Caco-2 (cell line): ENCODE measurements around the gene IFNA13. TPM values are rescaled to one million over a fixed set of nuclear protein-coding genes. Genes with fewer than 3 reads are reported as not detected.

ENCODE experiments used
- BruUV-seq: library from RNA; stranded (reverse); fragments of 400-500 nt; replicated peaks from 2 replicates; lab custom pipeline; 2021; lab: Mats Ljungman, UMichigan
- CTCF ChIA-PET: fragments of 300-600 bp; sonication (Branson Sonifier 250); formaldehyde crosslinking; loops from one replicate; lab custom pipeline; 2022; ENCODE audit warnings: antibody characterized with exemption; lab: Charles Lee
- POLR2A ChIA-PET: fragments of 300-600 bp; sonication (Branson Sonifier 250); formaldehyde crosslinking; loops from one replicate; lab custom pipeline; 2022; ENCODE audit warnings: antibody characterized with exemption; lab: Charles Lee
- DNase-seq, 2 experiments: peaks; one replicate each; pipeline versions ENCODE4 v3.0.0 to v3.0.0-alpha.2; 2020 to 2022
- H3K27me3 ChIP-seq: replicated peaks from 2 replicates; pipeline ENCODE4 v1.6.0; 2011; ENCODE audit warnings: low read length; ENCODE audit not compliant: control insufficient read depth, insufficient read depth
- H3K36me3 ChIP-seq: 2 replicates; pipeline ENCODE4 v1.5.1; 2011; ENCODE audit warnings: low read length; ENCODE audit not compliant: control insufficient read depth, insufficient read depth
- H3K4me1 ChIP-seq: fragments of 250-450 bp; sonication (Bioruptor Pico); 2 replicates; pipeline ENCODE4 v1.5.1; 2020; ENCODE audit warnings: mild to moderate bottlenecking
- H3K4me3 ChIP-seq: 2 replicates; pipeline ENCODE4 v1.5.1; 2011; ENCODE audit warnings: low read depth, mild to moderate bottlenecking, control low read depth, low read length
- H3K9me3 ChIP-seq: fragments of 250-450 bp; sonication (Bioruptor Pico); 2 replicates; pipeline ENCODE4 v1.5.1; 2020; ENCODE audit warnings: mild to moderate bottlenecking, moderate library complexity
- H3K27ac Mint-ChIP-seq: one replicate; pipeline ENCODE4 v1.8.0; 2022; ENCODE audit warnings: mixed read lengths; ENCODE audit not compliant: unreplicated experiment
- H3K27me3 Mint-ChIP-seq: one replicate; pipeline ENCODE4 v1.8.0; 2022; ENCODE audit warnings: mixed read lengths; ENCODE audit not compliant: insufficient read depth, unreplicated experiment
- H3K36me3 Mint-ChIP-seq: one replicate; pipeline ENCODE4 v1.8.0; 2022; ENCODE audit warnings: mild to moderate bottlenecking, mixed read lengths; ENCODE audit not compliant: insufficient read depth, unreplicated experiment
- H3K4me1 Mint-ChIP-seq: one replicate; pipeline ENCODE4 v1.8.0; 2022; ENCODE audit warnings: low read depth, mixed read lengths; ENCODE audit not compliant: unreplicated experiment
- H3K4me3 Mint-ChIP-seq: one replicate; pipeline ENCODE4 v1.8.0; 2022; ENCODE audit warnings: mild to moderate bottlenecking, moderate library complexity, mixed read lengths; ENCODE audit not compliant: unreplicated experiment
- H3K9me3 Mint-ChIP-seq: one replicate; pipeline ENCODE4 v1.8.0; 2022; ENCODE audit warnings: mixed read lengths; ENCODE audit not compliant: unreplicated experiment
- intact Hi-C: fragments of 100-400 bp; cut with micrococcal nuclease; formaldehyde crosslinking; loops from one replicate; pipeline ENCODE4 v1.10.0; 2022; ENCODE audit not compliant: unreplicated experiment
- total RNA-seq: library from RNA; stranded (reverse); gene quantifications from 2 replicates; pipeline ENCODE4 v1.2.3, GENCODE V29; 2022
- TF ChIP-seq, protein P1 (sequence below), 2 experiments: fragments of 200-600 bp in 1 of 2; IDR thresholded peaks; 1 replicate in 1 of 2; 2 replicates in 1 of 2; pipeline versions ENCODE4 v1.5.1 to v1.8.0; 2011 to 2022; ENCODE audit warnings: antibody characterized with exemption in 1 of 2, control low read depth in 1 of 2, inconsistent platforms in 1 of 2, low read depth in 1 of 2, low read length in 1 of 2, mild to moderate bottlenecking in 1 of 2, moderate library complexity in 1 of 2; ENCODE audit not compliant: insufficient read depth in 1 of 2, severe bottlenecking in 1 of 2, unreplicated experiment in 1 of 2

The IFNA13 gene
- total RNA-seq, 1 experiment from 2014 or later = not detected

DNA sequence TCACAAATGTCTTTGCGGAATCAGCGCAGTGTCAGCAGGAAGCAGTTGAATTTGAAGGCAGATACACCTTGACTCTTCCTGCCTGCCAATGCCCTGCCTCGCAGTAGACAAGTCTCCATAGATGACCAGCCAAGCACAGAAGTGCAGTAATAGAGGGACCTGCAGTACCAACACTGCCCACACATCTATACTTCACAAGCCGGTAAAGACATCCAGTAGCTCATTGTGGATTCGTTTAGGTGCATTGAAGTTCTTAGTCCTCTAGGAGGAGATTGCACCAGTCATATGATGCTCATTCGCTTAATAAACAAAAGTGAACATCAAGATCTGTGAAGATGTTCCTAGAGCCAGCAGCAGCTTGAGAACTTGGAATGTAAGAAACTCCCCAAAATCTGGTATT, 24.4 kb upstream of the IFNA13 start:
- no TSS peak for BruUV-seq
- Histone ChIP-seq H3K4me3 (no peak overlapping the region), H3K27me3 (no peaks in the 10 kb centered on the region), H3K9me3 (no peaks in the 10 kb centered on the region), H3K36me3 (no peaks in the 10 kb centered on the region), H3K4me1 (no peaks in the 10 kb centered on the region)
- Mint-ChIP-seq H3K27ac (no peak overlapping the region), H3K4me3 (no peak overlapping the region), H3K9me3 (no peaks in the 10 kb centered on the region), H3K27me3 (peaks cover 16% of the 10 kb centered on the region), H3K36me3 (no peaks in the 10 kb centered on the region), H3K4me1 (no peaks in the 10 kb centered on the region)
- TF ChIP-seq, protein P1, sequence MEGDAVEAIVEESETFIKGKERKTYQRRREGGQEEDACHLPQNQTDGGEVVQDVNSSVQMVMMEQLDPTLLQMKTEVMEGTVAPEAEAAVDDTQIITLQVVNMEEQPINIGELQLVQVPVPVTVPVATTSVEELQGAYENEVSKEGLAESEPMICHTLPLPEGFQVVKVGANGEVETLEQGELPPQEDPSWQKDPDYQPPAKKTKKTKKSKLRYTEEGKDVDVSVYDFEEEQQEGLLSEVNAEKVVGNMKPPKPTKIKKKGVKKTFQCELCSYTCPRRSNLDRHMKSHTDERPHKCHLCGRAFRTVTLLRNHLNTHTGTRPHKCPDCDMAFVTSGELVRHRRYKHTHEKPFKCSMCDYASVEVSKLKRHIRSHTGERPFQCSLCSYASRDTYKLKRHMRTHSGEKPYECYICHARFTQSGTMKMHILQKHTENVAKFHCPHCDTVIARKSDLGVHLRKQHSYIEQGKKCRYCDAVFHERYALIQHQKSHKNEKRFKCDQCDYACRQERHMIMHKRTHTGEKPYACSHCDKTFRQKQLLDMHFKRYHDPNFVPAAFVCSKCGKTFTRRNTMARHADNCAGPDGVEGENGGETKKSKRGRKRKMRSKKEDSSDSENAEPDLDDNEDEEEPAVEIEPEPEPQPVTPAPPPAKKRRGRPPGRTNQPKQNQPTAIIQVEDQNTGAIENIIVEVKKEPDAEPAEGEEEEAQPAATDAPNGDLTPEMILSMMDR (IDR thresholded peaks at IDR 0.05; ENCODE audit: insufficient read depth in 1 of 2, low read depth in 1 of 2, low read length in 1 of 2, severe bottlenecking in 1 of 2, unreplicated experiment in 1 of 2) = peak; percentile 26 to 38
- peak in 1 of 2 experiments; percentile 46 for DNase-seq
- POLR2A ChIA-PET = interaction anchor here (0.5 kb wide), 1 partner anchor 439 kb away, joined by 3 read pairs; no protein-coding TSS in a partner anchor
- CTCF ChIA-PET = interaction anchor here (0.8 to 3.2 kb wide), 8 partner anchors 42 to 396 kb away, joined by 3 to 15 read pairs (median 5); partner anchors contain the start of gene KLHL9
- intact Hi-C loops = loop anchor here (1.0 to 10.0 kb wide), 2 partner anchors 66 to 197 kb away; no protein-coding TSS in a partner anchor

DNA sequence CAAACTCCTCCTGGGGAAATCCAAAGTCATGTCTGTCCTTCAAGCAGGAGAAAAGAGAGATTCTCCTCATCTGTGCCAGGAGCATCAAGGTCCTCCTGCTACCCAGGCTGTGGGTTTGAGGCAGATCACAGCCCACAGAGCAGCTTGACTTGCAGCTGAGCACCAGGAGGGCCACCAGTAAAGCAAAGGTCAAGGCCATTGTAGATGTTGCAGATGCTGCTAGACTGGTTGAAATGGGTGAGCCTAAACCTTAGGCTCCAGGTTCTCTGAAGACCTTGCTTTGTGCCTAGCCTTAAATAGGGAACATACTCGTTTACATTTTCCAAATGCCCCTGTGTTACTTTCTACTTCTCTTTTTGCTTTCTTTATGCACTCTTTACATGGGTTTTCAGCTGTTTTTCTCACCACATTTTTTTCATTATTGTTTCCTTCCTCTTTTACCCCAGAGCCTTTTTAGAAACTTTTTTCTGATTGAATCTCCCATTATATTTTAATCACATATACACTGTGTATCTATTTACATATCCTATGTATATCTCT, 17.3 kb upstream of the IFNA13 start, which contains the start of gene IFNA2:
Gene IFNA2, minus strand, starts transcription at position 268 of the 540 bp plus-strand sequence. Its CDS starts 69 bp downstream, at position 199.
- TF ChIP-seq, protein P1 (IDR thresholded peaks at IDR 0.05; ENCODE audit: insufficient read depth in 1 of 2, low read depth in 1 of 2, low read length in 1 of 2, severe bottlenecking in 1 of 2, unreplicated experiment in 1 of 2) = no peak
- intact Hi-C loops = no loop called here
- peaks cover 15% of the 10 kb centered on the region for H3K27me3 Mint-ChIP-seq
- ChIA-PET POLR2A (no interaction called here), CTCF (interaction anchor here (0.6 kb wide), 1 partner anchor 859 kb away, joined by 4 read pairs; no protein-coding TSS in a partner anchor)
- BruUV-seq = no TSS peak
- Histone ChIP-seq H3K36me3 (no peaks in the 10 kb centered on the region), H3K4me1 (no peaks in the 10 kb centered on the region), H3K9me3 (no peaks in the 10 kb centered on the region), H3K27me3 (no peaks in the 10 kb centered on the region), H3K4me3 (no peak within 1 kb of the TSS)
- H3K4me3 Mint-ChIP-seq = no peak within 1 kb of the TSS
- no peaks in the 10 kb centered on the region for H3K9me3 Mint-ChIP-seq
- no peak for DNase-seq
- H3K27ac Mint-ChIP-seq = no peak within 1 kb of the TSS
- no peaks in the 10 kb centered on the region for H3K4me1 Mint-ChIP-seq
- H3K36me3 Mint-ChIP-seq = no peaks in the 10 kb centered on the region

DNA sequence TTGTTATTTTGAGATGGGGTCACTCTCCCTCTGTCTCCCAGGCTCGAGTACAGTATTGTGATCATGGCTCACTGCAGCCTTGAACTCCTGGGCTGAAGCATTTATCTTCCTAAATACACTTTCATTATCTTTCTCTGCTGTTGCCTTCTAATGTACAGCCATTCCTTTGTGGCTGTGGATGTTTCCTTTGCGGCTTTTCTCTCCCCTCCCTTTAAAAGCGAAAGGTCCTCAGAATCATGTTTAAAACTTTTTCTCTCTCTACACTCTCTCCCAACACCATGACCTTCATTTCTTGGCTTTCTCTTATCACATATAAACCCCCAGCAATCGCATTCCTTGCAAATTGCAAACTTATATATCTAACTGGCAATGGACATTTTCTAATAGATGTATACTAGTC, 15.8 kb upstream of the IFNA13 start:
- TF ChIP-seq, protein P1 (IDR thresholded peaks at IDR 0.05; ENCODE audit: insufficient read depth in 1 of 2, low read depth in 1 of 2, low read length in 1 of 2, severe bottlenecking in 1 of 2, unreplicated experiment in 1 of 2) = no peak
- no peaks in the 10 kb centered on the region for H3K4me1 ChIP-seq
- Mint-ChIP-seq H3K27me3 (peaks cover 17% of the 10 kb centered on the region), H3K9me3 (no peaks in the 10 kb centered on the region), H3K4me3 (no peak overlapping the region), H3K4me1 (no peaks in the 10 kb centered on the region), H3K27ac (no peak overlapping the region), H3K36me3 (no peaks in the 10 kb centered on the region)
- H3K36me3 ChIP-seq = no peaks in the 10 kb centered on the region
- no peaks in the 10 kb centered on the region for H3K9me3 ChIP-seq
- no peaks in the 10 kb centered on the region for H3K27me3 ChIP-seq
- BruUV-seq = no TSS peak
- H3K4me3 ChIP-seq = no peak overlapping the region
- CTCF ChIA-PET = no interaction called here
- no peak for DNase-seq
- intact Hi-C loops = no loop called here
- POLR2A ChIA-PET = no interaction called here
